CD1c-positive myeloid dendritic cell (primary cell): ENCODE results near the gene DNAAF6.
"Not testable (repeated sequence)": the region's sequence is repeated elsewhere in the genome, so short reads cannot be mapped to it uniquely, and the experiment has no call there.

Experiments used
- DNase-seq: peaks from one replicate; pipeline ENCODE4 v3.0.0-alpha.2; 2016; ENCODE audit errors: extremely low spot score

Gene DNAAF6

DNA sequence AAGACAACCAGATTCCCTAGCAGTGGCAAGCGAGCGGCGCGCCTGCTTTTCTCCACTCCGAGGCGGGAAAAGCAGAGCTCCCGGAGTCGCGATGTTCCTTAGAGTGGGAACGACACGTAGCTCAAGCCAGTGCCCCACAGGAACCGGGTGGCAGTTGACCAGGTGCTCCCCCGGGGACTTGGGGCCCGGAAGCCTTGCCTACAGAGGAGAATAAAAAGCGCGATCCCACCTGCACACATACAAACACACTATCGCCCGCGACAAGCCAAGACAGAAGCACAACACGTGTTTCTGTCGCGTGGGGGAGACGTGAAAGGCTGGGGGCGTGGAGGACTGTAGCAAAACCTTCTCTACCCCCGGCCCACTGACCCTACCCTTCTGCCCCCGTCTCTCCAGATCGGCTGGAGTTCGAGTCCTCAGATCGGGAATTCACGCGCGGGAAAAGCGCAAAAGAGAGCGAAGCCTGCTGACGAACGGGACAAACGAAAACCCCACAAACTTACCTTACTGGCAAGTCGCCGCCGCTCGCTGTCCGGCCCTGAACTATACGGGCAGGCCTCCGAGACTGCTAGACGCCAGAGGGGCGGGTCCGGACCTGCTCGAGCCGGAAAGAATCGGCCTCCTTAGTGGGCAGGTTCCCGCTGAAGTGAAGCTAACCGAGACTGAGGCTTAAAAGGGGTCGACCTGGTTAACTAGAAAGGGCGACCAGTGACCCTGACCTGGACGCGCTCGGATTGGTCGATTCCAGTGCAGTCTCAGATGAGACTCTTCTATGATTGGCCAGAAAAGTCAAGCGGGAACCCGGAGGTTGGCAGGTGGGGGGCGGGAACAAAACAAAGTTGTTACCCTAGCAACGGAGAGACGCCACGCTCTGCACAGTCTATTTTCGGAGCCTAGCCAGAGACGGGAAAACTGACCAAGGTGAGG lies at the start of gene DNAAF6, which contains the start of gene NUP62CL:
TSS of gene DNAAF6 (plus strand) at position 842 of the 927 bp plus-strand sequence. CDS start 6,265 bp downstream, outside the sequence.
TSS of gene NUP62CL (minus strand) at position 664 of the 927 bp plus-strand sequence. CDS start 31,287 bp downstream, outside the sequence.
- DNase-seq: peak; percentile 56

DNA sequence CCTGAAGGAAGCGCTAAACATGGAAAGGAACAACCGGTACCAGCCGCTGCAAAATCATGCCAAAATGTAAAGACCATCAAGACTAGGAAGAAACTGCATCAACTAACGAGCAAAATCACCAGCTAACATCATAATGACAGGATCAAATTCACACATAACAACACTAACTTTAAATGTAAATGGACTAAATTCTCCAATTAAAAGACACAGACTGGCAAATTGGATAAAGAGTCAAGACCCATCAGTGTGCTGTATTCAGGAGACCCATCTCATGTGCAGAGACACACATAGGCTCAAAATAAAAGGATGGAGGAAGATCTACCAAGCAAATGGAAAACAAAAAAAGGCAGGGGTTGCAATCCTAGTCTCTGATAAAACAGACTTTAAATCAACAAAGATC lies 48.8 kb upstream of the DNAAF6 start:
- DNase-seq: not testable (repeated sequence)

DNA sequence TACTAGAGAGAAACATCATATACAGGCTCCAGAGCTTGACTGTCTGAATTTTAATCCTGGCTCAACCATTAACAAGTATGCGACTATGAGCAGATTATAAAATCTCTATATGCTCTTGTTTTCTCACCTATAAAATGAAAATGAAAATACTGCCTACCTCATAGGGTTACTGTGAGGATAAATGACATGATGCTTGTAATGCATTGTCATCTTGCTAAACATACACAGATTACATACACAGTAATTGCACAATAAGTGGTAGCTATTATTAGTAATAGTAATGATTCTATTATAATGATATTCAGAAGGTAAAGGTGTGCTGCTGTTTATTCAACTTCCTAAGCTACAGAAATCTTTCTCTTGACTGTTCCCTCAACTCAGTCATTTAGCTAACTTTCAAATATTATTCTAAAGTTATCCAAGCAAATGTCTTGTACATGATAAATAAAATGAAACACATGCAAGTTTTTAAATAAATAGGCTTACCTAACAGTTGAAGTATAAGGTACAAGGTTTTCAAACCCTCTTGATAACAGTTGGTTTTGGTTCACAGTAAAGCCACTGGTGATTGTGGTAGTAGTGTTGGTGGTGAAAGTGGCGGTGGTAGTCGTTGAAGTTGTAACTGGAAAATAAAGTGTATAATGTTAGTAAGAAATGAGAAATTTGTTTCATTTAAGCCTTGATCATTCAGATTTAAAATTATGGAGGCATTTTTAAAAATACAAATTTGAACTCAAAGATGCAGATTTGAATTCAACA lies 39.1 kb upstream of the DNAAF6 start:
- no peak for DNase-seq

DNA sequence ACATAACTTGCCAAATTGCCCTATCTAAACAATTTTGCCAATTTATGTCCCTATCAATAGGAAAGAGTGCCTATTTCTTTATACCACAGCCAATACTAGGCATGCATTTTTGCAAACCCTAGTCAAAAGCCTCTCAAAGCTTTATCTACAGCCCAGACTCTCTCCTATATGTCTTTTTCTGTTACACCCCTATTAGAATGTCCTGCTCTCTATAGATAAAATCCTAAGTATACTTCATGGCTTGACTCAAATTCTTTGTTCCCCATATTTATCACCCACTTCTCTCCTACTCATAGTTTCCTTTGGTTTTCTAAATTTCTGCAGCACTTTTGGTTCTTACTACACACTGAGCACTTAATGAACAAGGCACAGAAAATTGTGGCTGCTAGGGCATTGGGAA lies 38.2 kb upstream of the DNAAF6 start:
- DNase-seq: no peak

DNA sequence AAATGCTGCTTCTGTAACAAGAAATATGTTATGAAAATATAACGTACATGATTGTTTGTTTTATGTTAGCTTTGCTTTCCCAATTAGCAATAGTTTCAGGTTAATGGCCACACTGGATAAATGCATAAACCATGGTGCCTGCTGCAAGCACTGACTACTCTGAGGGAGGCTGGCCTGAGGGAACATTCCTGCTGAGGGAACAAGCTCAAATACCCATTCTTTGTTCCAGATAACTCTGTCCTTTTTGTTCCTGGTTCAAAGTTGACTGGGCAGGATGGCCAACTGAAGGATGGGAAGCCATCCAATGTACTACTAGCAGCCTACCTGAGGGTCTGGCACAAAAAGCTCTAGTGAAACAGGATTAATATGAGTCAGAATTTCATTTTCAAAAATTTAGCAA lies 37.7 kb upstream of the DNAAF6 start:
- no peak for DNase-seq

DNA sequence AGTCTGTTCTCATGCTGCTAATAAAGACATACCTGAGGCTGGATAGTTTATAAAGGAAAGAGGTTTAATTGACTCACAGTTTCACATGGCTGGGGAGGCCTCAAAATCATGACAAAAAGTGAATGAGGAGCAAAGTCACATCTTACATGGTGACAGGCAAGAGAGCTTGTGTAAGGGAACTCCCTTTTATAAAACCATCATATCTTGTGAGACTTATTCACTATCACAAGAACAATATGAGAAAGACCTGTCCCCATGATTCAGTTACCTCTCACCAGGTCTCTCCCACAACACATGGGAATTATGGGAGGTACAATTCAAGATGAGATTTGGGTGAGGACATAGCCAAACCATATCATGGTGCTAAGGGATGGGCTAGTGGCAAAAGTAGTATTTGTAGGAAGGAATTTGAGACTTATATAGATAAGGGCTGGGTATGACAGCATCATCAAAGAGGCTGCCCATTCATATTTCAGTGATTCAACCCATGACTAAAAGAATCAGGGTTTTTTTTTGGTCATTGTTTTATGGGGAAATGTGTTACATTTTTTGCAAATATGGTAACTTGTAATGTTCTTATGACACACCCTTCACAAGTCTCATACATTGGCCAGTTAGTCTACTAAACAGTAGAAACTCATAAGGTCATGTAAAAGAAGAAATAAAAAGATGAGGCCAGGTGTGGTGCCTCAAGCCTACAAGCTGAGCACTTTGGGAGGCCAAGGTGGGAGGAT lies 34.9 kb upstream of the DNAAF6 start:
- DNase-seq: no peak

DNA sequence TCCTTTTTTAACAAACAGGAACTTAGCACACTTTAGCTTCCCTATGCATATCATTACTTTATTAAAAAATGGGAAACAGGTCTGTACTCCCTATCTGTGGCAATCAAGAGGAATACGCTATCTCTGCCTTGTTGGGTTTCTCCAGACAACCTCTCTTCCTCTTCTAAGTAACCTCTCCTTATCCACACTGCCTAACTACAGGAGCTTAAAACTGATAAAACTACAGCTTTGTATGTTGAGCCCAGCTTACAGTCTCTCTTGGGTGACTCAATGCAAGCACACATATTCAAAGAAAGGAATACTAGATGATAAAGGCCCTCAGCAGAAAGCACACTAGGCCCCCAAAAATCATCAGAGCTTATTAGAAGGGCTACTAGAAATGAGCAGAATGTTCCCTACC lies 9.1 kb upstream of the DNAAF6 start:
- no peak for DNase-seq

DNA sequence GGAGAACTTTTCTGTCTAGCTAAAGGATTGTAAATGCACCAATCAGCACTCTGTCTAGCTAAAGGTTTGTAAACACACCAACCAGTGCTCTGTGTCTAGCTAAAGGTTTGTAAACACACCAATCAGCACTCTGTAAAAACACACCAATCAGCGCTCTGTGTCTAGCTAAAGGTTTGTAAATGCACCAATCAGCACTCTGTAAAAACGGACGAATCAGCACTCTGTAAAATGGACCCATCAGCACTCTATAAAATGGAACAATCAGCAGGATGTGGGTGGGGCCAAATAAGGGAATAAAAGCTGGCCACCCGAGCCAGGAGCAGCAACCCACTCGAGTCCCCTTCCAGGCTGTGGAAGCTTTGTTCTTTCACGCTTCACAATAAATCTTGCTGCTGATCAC lies 8.3 kb upstream of the DNAAF6 start:
- not testable (repeated sequence) for DNase-seq

DNA sequence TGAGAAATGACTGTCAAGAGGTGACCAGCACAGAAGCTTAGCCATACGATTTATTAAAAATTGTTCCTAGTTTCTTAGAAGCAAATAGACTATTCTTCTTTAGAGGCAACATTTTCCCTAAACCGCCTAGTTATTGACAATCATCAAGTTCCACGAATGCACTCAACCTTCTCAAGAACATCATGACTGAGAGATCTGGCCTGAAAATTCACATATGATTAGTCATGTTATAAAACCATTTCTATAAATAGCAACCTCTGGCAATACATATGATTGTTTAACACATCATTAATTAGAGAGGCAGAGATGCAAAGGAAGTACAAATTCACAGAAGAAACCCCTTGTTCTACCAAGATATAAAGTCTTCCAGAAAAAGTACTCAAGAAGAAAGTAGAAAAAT lies 6.9 kb upstream of the DNAAF6 start:
- DNase-seq: no peak

DNA sequence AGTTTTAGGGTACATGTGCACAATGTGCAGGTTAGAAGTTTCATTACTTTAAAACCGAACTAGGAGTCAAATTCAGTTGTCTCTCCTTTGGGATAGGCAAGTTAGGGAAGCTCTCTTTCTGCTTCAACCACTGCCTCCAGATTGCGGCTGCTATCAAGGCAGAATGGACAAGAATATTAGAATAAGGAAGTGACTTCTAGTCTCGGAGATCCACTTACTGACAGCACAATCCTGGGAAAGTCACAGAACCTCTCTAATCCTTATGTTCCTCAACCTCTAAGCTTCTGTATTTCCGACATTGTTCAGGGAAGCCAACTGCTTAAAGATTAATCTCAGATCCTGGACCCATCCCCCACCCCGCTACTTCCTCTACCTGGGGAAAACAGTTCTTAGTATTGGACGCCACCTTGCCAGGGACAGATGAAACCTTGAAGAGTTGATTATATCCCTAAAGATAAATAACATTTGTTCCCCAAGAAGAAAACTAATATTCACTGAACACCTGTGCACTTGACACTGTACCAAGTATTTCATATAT lies 2.3 kb upstream of the DNAAF6 start:
- no peak for DNase-seq

DNA sequence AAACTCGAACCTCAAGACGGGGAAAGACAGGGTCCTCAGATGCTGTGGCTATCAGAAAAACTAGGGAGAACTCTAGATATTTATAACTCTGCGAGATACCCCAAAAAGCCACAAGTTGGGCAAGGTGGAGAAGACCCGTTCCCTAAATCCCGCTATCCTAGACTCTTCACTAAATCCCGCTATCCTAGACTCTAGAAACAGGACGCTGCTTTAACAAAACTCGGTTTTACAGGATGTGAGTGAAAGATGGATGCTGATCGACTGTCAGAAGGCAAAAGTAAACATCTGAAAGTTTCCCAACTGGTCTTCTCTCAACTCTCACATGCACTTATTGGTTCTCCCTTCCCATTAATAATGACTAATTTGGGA lies 270 bp downstream of the DNAAF6 start:
- DNase-seq: no peak

DNA sequence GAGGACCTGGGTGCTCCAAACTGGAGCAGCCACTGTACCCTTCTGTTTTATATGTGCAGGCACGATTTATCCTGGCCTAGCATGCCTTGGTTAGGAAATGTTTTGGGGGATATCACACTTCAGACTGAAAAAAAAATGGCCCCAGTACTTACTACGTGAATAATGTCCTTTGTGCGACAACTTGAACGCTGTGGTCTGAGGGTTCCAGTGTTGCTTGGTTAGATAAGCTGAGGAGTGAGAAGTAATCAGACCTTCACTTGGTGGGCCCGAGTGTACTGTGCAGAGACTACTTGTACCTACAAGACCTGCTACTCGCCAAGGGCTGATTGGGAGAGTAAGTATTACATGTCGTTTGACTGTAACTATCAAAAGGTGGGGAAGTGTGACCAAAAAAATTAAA lies 678 bp downstream of the DNAAF6 start:
- no peak for DNase-seq

DNA sequence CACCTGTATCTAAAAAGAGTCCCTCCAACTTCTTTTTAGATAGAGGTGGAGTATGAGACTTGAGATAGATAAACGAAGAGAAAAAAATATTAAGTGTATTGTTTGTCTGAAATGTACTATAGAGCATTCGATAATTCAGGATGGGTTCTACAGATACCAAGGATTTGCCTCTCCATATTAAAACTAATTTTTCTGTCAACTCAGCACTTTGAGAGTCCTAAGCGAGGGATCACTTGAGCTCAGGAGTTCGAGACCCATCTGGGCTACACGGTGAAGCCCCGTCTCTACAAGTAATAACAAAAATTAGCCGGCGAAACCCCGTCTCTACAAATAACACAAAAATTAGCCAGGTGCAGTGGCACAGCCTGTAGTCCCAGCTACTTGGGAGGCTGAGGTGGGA lies 1.5 kb downstream of the DNAAF6 start:
- no peak for DNase-seq

DNA sequence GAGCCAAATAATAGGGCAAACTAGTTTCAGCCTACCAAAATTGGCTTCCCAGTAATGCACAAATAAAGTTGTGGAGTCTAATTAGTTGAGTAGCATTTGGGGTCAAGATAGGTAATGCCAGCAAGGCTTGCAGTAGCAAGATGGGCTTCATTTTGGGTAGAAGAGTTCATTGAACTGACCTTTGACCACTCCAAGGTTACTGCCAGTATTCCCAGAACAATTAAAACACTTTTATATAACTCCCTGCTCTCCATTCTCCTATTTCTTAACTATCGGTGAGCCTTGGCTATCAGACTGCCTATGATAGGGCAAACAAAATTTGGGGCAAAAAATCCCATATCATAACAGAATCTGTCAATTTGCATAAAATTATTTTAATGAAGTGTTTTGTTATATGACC lies 7.1 kb downstream of the DNAAF6 start:
- DNase-seq: no peak

DNA sequence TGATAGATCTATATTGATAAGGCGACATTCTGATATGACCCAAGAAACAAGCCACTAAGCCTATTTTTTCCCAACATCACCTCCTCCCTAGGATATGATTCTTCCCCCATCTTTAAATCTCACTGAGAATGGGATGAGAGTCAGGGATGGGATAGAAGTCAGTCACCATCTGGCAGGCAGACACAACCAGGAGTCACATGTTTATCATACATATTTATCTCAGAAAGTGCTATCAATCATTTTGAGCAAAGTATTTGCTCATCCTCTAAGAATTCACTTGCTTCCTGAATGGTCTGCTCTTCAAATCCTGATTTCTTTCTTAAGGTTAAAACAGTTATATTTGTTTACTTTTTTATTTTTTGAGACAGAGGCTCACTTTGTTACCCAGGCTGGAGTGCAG lies 20.3 kb downstream of the DNAAF6 start:
- no peak for DNase-seq

DNA sequence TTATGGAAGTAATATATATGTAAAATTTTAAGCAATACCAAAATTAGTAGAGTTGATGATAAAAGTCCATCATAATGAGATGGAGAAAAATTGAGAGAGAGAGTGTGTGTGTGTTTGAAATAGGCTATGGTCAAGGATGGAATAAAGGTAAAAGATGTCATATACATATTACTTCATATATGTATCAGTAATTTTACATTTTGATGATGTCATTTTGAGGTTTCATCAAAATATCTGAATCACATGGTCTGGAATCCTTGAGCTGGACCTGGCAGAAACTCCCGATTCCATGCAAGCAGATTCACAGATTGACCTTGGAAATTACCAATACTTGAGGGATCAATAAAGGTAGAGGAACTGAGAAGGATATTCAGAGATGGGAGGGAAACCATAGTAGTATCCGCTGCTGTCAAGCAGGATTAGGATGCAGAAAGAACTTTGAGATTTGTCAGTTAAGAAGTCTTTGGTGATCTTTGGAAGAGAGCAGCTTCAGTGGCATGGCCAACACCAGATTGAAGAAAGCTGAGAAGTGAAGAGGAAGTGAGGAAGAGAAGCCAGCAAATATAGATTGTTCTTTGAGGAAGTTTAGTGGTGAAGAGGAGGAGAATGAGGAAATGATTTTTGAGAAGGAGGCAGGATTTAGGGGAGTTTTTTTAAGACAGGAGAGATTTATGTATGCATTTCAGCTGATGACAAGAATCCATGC lies 21.5 kb downstream of the DNAAF6 start:
- peak; percentile 11 for DNase-seq

DNA sequence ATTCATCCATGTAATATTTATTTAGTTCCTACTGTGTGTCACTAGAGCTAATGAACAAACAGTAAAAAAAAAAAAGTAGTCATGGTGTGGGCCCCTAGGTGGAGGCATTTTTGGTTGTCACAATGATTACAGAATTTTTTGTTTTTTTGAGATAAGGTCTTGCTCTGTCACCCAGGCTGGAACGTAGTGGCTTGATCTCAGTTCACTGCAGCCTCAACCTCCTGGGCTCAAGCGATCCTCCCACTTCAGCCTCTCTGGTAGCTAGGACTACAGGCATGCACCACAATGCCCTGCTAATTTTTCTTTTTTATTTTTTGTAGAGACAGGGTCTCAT lies 22.0 kb downstream of the DNAAF6 start:
- no peak for DNase-seq

DNA sequence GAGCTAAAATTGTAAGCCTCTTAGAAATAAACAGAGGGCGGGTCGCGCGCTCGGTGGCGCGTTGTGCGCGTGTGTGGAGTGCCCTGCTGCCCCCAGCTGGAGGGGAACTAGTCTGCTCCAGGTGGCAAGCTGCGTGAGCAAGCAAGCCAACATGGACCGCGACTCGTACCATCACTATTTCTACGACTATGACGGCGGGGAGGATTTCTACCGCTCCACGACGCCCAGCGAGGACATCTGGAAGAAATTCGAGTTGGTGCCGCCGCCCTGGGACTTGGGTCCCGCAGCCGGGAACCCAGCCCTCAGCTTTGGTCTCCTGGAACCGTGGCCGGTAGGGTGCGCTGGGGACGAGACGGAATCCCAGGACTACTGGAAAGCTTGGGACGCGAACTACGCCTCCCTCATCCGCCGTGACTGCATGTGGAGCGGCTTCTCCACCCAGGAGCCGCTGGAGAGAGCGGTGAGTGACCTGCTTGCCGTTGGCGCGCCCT lies 66.1 kb downstream of the DNAAF6 start:
- no peak for DNase-seq

DNA sequence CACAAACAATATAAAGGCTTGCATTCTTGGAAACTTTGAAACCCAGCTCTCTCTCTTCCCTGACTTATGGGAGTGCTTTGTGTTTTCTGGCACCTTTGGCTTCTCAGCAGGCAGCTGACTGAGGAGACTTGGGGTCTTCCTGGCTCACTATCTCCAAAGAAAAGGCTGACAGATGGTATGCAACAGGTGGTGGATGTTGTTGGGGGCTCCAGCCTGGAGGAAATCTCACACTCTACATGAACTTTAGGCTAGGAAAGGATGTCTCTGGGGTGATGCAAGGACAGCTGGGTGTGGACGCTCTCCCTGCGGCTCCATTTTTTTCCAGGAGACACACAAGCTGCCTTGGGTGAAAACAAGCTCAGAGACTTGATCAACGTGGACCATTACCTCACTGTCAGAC lies 67.4 kb downstream of the DNAAF6 start:
- DNase-seq: no peak

DNA sequence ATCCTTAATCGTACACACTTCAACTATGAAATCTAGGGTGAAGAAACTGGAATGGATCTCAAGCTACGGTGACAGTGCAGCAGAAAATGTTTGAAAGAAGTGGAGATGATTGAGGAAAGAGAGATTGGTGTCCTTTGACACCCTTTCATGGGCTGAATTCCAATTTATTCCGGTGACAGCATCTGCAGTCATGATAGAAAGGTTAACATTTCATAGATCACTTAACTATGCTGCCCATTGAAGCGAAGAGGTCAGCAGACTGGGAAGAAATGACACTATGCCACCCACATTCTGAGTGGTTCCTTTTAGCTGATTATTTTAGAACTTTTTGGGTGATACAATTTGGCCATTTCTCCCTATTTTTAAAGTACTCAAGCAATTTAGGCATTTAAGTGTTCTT lies 82.3 kb downstream of the DNAAF6 start:
- no peak for DNase-seq

DNA sequence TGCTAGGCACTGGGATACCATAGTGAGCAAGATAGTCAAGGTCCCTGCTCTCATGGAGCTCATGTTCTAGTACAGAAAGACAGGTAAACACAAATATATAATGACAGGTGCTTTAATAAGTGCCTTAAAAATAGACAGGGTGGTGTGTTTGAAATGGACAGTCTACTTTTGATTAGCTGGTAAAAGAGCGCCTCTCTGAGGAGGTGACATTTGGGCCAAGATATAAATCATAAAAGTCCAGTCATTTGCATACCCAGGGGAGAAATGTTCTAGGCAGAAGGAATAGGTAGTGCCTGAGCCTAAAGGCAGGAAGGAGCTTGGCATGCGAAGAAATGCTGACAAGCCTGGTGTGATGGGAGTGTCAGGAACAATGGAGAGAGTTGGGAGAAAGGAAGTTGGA lies 83.6 kb downstream of the DNAAF6 start:
- no peak for DNase-seq
